Measurements from ENCODE around the gene MAD1L1. TPM values are rescaled to one million over a fixed set of nuclear protein-coding genes. Genes with fewer than 3 reads are reported as not detected.

MAD1L1 gene
- total and polyA plus RNA-seq, 2 of the 13 experiments (the other 11 are each of a cell fraction or from before 2014, with no cell fraction given), result 17.4 to 64.7 TPM

GRCh38 chr7:1842321-1843221 lies 390.2 kb downstream of the MAD1L1 start (continued):
- no peak for TF ChIP-seq ZNF451 (CRISPR knock-in tag; IDR thresholded peaks at IDR 0.05)
- no peak for TF ChIP-seq CCDC6 (CRISPR knock-in tag; IDR thresholded peaks at IDR 0.05)
- TF ChIP-seq ZNF331 (CRISPR knock-in tag; IDR thresholded peaks at IDR 0.05), result peak; percentile 72
- peak; percentile 73 for TF ChIP-seq RXRA (CRISPR knock-in tag; IDR thresholded peaks at IDR 0.05)
- TF ChIP-seq ZNF672 (CRISPR knock-in tag; IDR thresholded peaks at IDR 0.05), result no peak
- TF ChIP-seq RFXANK (CRISPR knock-in tag; IDR thresholded peaks at IDR 0.05), result no peak
- TF ChIP-seq ZBTB7B (CRISPR knock-in tag; IDR thresholded peaks at IDR 0.05), result 0 out of 2 replicates have a peak, but pooled peaks have one; percentile 48
- no peak for TF ChIP-seq TSC22D2 (CRISPR knock-in tag; IDR thresholded peaks at IDR 0.05; ENCODE audit: borderline replicate concordance)
- TF ChIP-seq ZXDC (CRISPR knock-in tag; IDR thresholded peaks at IDR 0.05), result no peak
- TF ChIP-seq HCFC1 (IDR thresholded peaks at IDR 0.05; ENCODE audit: low read depth, low read length), result no peak
- no peak for TF ChIP-seq E2F1 (CRISPR knock-in tag; IDR thresholded peaks at IDR 0.05)
- no peak for TF ChIP-seq GMEB1 (CRISPR knock-in tag; IDR thresholded peaks at IDR 0.05; ENCODE audit: borderline replicate concordance)
- TF ChIP-seq ATF3 (CRISPR knock-in tag; IDR thresholded peaks at IDR 0.05), result no peak
- no peak for TF ChIP-seq EED (CRISPR knock-in tag; IDR thresholded peaks at IDR 0.05)
- no peak for TF ChIP-seq ZNF180 (CRISPR knock-in tag; IDR thresholded peaks at IDR 0.05; ENCODE audit: borderline replicate concordance, low read depth)
- no peak for TF ChIP-seq ZNF740 (CRISPR knock-in tag; IDR thresholded peaks at IDR 0.05)
- no peak for TF ChIP-seq ZNF605 (CRISPR knock-in tag; IDR thresholded peaks at IDR 0.05)

All from HepG2 (cell line).